Inflammatory macrophage treated with lipopolysaccharide for 4 hours (primary cell): ENCODE results near the gene METAP1D.

Experiments used
- DNase-seq: peaks from one replicate; pipeline ENCODE4 v3.0.0-alpha.2; 2020

The METAP1D gene

GRCh38 chr2:171999161-171999560 is 592 bp upstream of the METAP1D start:
- DNase-seq = no peak

GRCh38 chr2:172000696-172001361 is 1.1 kb downstream of the METAP1D start:
- no peak for DNase-seq

- no peak for DNase-seq
Observed at GRCh38 chr2:172007372-172007771, 7.6 kb downstream of the METAP1D start.

- no peak for DNase-seq
Observed at GRCh38 chr2:172009823-172010222, 10.1 kb downstream of the METAP1D start.

- DNase-seq = peak; percentile 38
Observed at GRCh38 chr2:172011812-172012575, 12.2 kb downstream of the METAP1D start.

- DNase-seq = no peak
Observed at GRCh38 chr2:172012677-172013391, 13.1 kb downstream of the METAP1D start.

- DNase-seq = peak; percentile 14
Observed at GRCh38 chr2:172013396-172013795, 13.6 kb downstream of the METAP1D start.

GRCh38 chr2:172021074-172021931 is 21.6 kb downstream of the METAP1D start:
- peak; percentile 22 for DNase-seq

GRCh38 chr2:172021955-172022354 is 22.2 kb downstream of the METAP1D start:
- no peak for DNase-seq

GRCh38 chr2:172031536-172031935 is 31.8 kb downstream of the METAP1D start:
- no peak for DNase-seq

- no peak for DNase-seq
Observed at GRCh38 chr2:172038121-172038520, 38.4 kb downstream of the METAP1D start.

GRCh38 chr2:172038604-172039003 is 38.9 kb downstream of the METAP1D start:
- no peak for DNase-seq

GRCh38 chr2:172039011-172039704 is 39.4 kb downstream of the METAP1D start:
- DNase-seq = no peak

GRCh38 chr2:172040311-172040710 is 40.6 kb downstream of the METAP1D start:
- DNase-seq = no peak

- peak; percentile 44 for DNase-seq
Observed at GRCh38 chr2:172046080-172046678, 46.4 kb downstream of the METAP1D start.

GRCh38 chr2:172046866-172047565 is 47.3 kb downstream of the METAP1D start:
- no peak for DNase-seq

- DNase-seq = no peak
Observed at GRCh38 chr2:172047566-172048507, 48.1 kb downstream of the METAP1D start.

- no peak for DNase-seq
Observed at GRCh38 chr2:172048508-172049503, 49.1 kb downstream of the METAP1D start.
